Progenitor cell of endocrine pancreas (in vitro differentiated cells): ENCODE results near the gene HMCN2. TPM values are rescaled to one million over a fixed set of nuclear protein-coding genes. Genes with fewer than 3 reads are reported as not detected.

ENCODE experiments used
- DNase-seq: peaks from one replicate; pipeline ENCODE4 v3.0.0; 2021; ENCODE audit warnings: low spot score; ENCODE audit not compliant: unreplicated experiment
- H3K27ac Mint-ChIP-seq: 2 replicates; pipeline ENCODE4 v1.8.0; 2021; ENCODE audit warnings: mild to moderate bottlenecking, moderate library complexity, mixed read lengths
- H3K27me3 Mint-ChIP-seq: 2 replicates; pipeline ENCODE4 v1.8.0; 2021; ENCODE audit warnings: mixed read lengths
- H3K36me3 Mint-ChIP-seq: 2 replicates; pipeline ENCODE4 v1.8.0; 2022; ENCODE audit warnings: mixed read lengths; ENCODE audit not compliant: insufficient read depth
- H3K4me1 Mint-ChIP-seq: 2 replicates; pipeline ENCODE4 v1.8.0; 2021; ENCODE audit warnings: low read depth, mixed read lengths
- H3K4me3 Mint-ChIP-seq: 2 replicates; pipeline ENCODE4 v1.8.0; 2021; ENCODE audit warnings: low read depth, mild to moderate bottlenecking, moderate library complexity, mixed read lengths
- H3K9me3 Mint-ChIP-seq: 2 replicates; pipeline ENCODE4 v1.8.0; 2021; ENCODE audit warnings: low read depth, mixed read lengths
- total RNA-seq: library from RNA; stranded (reverse); gene quantifications from 2 replicates; pipeline ENCODE4 v1.2.1, GENCODE V29; 2021
- TF ChIP-seq, protein P1 (sequence below): fragments of 200-600 bp; sonication (generic); IDR thresholded peaks from one replicate; pipeline ENCODE4 v1.5.0; 2021; ENCODE audit warnings: antibody characterized with exemption, mild to moderate bottlenecking; ENCODE audit not compliant: unreplicated experiment

Gene HMCN2
- total RNA-seq, 1 donor from 2014 or later = 0.26 TPM

GRCh38 chr9:130319300-130319699 lies 53.7 kb downstream of the HMCN2 start:
- Mint-ChIP-seq H3K27me3 (peaks cover 54% of the 10 kb centered on the region), H3K4me3 (no peak overlapping the region), H3K9me3 (no peaks in the 10 kb centered on the region), H3K36me3 (no peaks in the 10 kb centered on the region), H3K27ac (no peak overlapping the region), H3K4me1 (peaks cover 12% of the 10 kb centered on the region)
- DNase-seq = no peak
- TF ChIP-seq, protein P1, sequence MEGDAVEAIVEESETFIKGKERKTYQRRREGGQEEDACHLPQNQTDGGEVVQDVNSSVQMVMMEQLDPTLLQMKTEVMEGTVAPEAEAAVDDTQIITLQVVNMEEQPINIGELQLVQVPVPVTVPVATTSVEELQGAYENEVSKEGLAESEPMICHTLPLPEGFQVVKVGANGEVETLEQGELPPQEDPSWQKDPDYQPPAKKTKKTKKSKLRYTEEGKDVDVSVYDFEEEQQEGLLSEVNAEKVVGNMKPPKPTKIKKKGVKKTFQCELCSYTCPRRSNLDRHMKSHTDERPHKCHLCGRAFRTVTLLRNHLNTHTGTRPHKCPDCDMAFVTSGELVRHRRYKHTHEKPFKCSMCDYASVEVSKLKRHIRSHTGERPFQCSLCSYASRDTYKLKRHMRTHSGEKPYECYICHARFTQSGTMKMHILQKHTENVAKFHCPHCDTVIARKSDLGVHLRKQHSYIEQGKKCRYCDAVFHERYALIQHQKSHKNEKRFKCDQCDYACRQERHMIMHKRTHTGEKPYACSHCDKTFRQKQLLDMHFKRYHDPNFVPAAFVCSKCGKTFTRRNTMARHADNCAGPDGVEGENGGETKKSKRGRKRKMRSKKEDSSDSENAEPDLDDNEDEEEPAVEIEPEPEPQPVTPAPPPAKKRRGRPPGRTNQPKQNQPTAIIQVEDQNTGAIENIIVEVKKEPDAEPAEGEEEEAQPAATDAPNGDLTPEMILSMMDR = no peak

DNA sequence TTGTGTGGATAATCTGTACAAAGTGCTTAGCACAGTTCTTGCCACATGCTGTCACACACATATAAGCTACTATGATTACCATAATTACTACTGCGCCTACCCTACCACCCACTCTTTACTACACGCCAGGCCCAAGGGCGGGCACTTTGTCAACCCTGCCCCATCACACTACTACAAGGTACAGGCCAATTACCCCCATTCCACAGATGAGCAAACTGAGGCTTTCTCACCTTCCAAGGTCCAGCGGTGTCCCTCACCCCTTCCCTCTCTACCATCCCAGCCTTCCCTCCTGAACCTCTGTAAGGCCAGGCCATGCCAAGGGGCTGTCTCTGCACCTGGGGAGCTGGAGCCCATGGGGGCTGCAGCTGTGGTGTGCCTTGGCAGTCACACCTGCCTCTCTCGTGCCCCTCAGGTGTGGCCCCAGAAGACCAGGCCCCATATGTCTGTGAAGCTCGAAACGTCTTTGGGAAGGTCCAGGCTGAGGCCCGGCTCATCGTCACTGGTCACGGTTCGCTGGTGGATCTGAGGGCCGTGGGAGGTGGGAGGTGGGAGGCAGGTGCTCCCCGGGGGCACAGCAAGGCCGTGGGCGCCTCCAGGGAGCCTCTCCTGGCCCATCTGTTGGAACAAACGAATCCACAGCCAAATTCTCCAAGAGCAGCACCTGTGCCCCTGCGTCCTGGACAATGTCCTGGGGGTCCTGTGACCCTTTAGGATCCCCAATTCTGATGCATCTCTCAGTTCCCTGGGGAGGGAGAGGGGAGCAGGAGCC lies 54.6 kb downstream of the HMCN2 start:
- H3K4me1 Mint-ChIP-seq = peaks cover 12% of the 10 kb centered on the region
- H3K27me3 Mint-ChIP-seq = peaks cover 54% of the 10 kb centered on the region
- H3K27ac Mint-ChIP-seq = no peak overlapping the region
- TF ChIP-seq, protein P1 = no peak
- H3K9me3 Mint-ChIP-seq = no peaks in the 10 kb centered on the region
- H3K4me3 Mint-ChIP-seq = no peak overlapping the region
- no peaks in the 10 kb centered on the region for H3K36me3 Mint-ChIP-seq
- no peak for DNase-seq

- Mint-ChIP-seq H3K27ac (no peak overlapping the region), H3K4me3 (no peak overlapping the region), H3K4me1 (peaks cover 11% of the 10 kb centered on the region), H3K27me3 (peaks cover 51% of the 10 kb centered on the region), H3K9me3 (no peaks in the 10 kb centered on the region), H3K36me3 (no peaks in the 10 kb centered on the region)
- DNase-seq = no peak
- TF ChIP-seq, protein P1 = no peak
Measured at GRCh38 chr9:130320723-130321481, 55.3 kb downstream of the HMCN2 start.

DNA sequence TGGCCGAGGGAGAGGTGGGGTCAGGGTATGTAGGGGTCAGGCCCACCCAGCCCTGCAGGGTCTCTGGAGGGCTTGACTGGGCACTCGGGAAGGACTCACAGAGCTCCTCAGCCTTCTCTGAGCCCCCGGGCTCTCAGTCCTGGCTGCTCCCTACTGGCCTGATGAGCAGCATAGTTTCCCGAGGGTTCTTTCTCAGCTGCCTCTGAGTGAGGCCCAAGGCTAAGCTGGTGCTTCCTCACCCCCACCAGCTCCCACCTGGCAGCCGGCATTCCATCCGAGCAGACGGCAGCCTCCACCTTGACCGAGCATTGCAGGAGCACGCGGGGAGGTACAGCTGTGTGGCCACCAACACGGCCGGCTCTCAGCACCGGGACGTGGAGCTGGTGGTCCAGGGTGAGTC lies 56.0 kb downstream of the HMCN2 start:
- Mint-ChIP-seq H3K36me3 (no peaks in the 10 kb centered on the region), H3K27me3 (peaks cover 54% of the 10 kb centered on the region)

GRCh38 chr9:130323051-130323745 lies 57.6 kb downstream of the HMCN2 start:
- H3K9me3 Mint-ChIP-seq = no peaks in the 10 kb centered on the region
- peaks cover 4% of the 10 kb centered on the region for H3K4me1 Mint-ChIP-seq
- no peak for DNase-seq
- TF ChIP-seq, protein P1 = no peak
- H3K27ac Mint-ChIP-seq = no peak overlapping the region
- H3K27me3 Mint-ChIP-seq = peaks cover 46% of the 10 kb centered on the region
- H3K4me3 Mint-ChIP-seq = no peak overlapping the region
- H3K36me3 Mint-ChIP-seq = no peaks in the 10 kb centered on the region

More for the DNA sequence above, 56.0 kb downstream of the HMCN2 start:
- Mint-ChIP-seq H3K9me3 (no peaks in the 10 kb centered on the region), H3K4me1 (peaks cover 9% of the 10 kb centered on the region), H3K27ac (no peak overlapping the region), H3K4me3 (no peak overlapping the region)
- no peak for DNase-seq
- TF ChIP-seq, protein P1 = no peak
